Measurements from ENCODE around the gene RBM19.
"Not testable (repeated sequence)": the region's sequence is repeated elsewhere in the genome, so short reads cannot be mapped to it uniquely, and the experiment has no call there.

RBM19 gene

GRCh38 chr12:114001511-114002340 lies 35.6 kb upstream of the RBM19 start:
- DNase-seq = no peak
- Histone ChIP-seq H3K27ac (ENCODE audit: insufficient read depth, low read length, poor library complexity, severe bottlenecking) (no peak overlapping the region), H3K27me3 (replicated peaks; ENCODE audit: control insufficient read depth, insufficient read depth, low read length, poor library complexity, severe bottlenecking) (no peaks in the 10 kb centered on the region), H3K4me3 (ENCODE audit: insufficient read depth, low read depth, low read length, poor library complexity, severe bottlenecking) (no peak overlapping the region), H3K9me3 (ENCODE audit: control insufficient read depth, low read length) (no peaks in the 10 kb centered on the region), H3K36me3 (ENCODE audit: control insufficient read depth, insufficient read depth, low read length) (no peaks in the 10 kb centered on the region), H3K4me1 (ENCODE audit: control insufficient read depth, insufficient read depth, low read length, poor library complexity, severe bottlenecking) (no peaks in the 10 kb centered on the region)

- H3K27ac ChIP-seq (ENCODE audit: insufficient read depth, low read length, poor library complexity, severe bottlenecking) = no peak overlapping the region
- H3K4me1 ChIP-seq (ENCODE audit: control insufficient read depth, insufficient read depth, low read length, poor library complexity, severe bottlenecking) = no peaks in the 10 kb centered on the region
- no peaks in the 10 kb centered on the region for H3K27me3 ChIP-seq (replicated peaks; ENCODE audit: control insufficient read depth, insufficient read depth, low read length, poor library complexity, severe bottlenecking)
- H3K9me3 ChIP-seq (ENCODE audit: control insufficient read depth, low read length) = no peaks in the 10 kb centered on the region
- no peak overlapping the region for H3K4me3 ChIP-seq (ENCODE audit: insufficient read depth, low read depth, low read length, poor library complexity, severe bottlenecking)
- DNase-seq = no peak
- H3K36me3 ChIP-seq (ENCODE audit: control insufficient read depth, insufficient read depth, low read length) = no peaks in the 10 kb centered on the region
Measured at GRCh38 chr12:114000861-114001260, 34.7 kb upstream of the RBM19 start.

GRCh38 chr12:114000261-114000660 lies 34.1 kb upstream of the RBM19 start:
- DNase-seq; H3K9me3 ChIP-seq (ENCODE audit: control insufficient read depth, low read length); H3K36me3 ChIP-seq (ENCODE audit: control insufficient read depth, insufficient read depth, low read length); H3K27me3 ChIP-seq (replicated peaks; ENCODE audit: control insufficient read depth, insufficient read depth, low read length, poor library complexity, severe bottlenecking); H3K27ac ChIP-seq (ENCODE audit: insufficient read depth, low read length, poor library complexity, severe bottlenecking); H3K4me3 ChIP-seq (ENCODE audit: insufficient read depth, low read depth, low read length, poor library complexity, severe bottlenecking); H3K4me1 ChIP-seq (ENCODE audit: control insufficient read depth, insufficient read depth, low read length, poor library complexity, severe bottlenecking): not testable (repeated sequence)

- no peak overlapping the region for H3K4me3 ChIP-seq (ENCODE audit: insufficient read depth, low read depth, low read length, poor library complexity, severe bottlenecking)
- no peaks in the 10 kb centered on the region for H3K9me3 ChIP-seq (ENCODE audit: control insufficient read depth, low read length)
- no peak overlapping the region for H3K27ac ChIP-seq (ENCODE audit: insufficient read depth, low read length, poor library complexity, severe bottlenecking)
- no peaks in the 10 kb centered on the region for H3K36me3 ChIP-seq (ENCODE audit: control insufficient read depth, insufficient read depth, low read length)
- no peak for DNase-seq
- no peaks in the 10 kb centered on the region for H3K27me3 ChIP-seq (replicated peaks; ENCODE audit: control insufficient read depth, insufficient read depth, low read length, poor library complexity, severe bottlenecking)
- H3K4me1 ChIP-seq (ENCODE audit: control insufficient read depth, insufficient read depth, low read length, poor library complexity, severe bottlenecking) = no peaks in the 10 kb centered on the region
Measured at GRCh38 chr12:113997365-113997764, 31.2 kb upstream of the RBM19 start.

GRCh38 chr12:113996026-113996425 lies 29.9 kb upstream of the RBM19 start:
- Histone ChIP-seq H3K9me3 (ENCODE audit: control insufficient read depth, low read length) (no peaks in the 10 kb centered on the region), H3K27ac (ENCODE audit: insufficient read depth, low read length, poor library complexity, severe bottlenecking) (no peak overlapping the region), H3K4me3 (ENCODE audit: insufficient read depth, low read depth, low read length, poor library complexity, severe bottlenecking) (no peak overlapping the region), H3K36me3 (ENCODE audit: control insufficient read depth, insufficient read depth, low read length) (no peaks in the 10 kb centered on the region), H3K27me3 (replicated peaks; ENCODE audit: control insufficient read depth, insufficient read depth, low read length, poor library complexity, severe bottlenecking) (no peaks in the 10 kb centered on the region), H3K4me1 (ENCODE audit: control insufficient read depth, insufficient read depth, low read length, poor library complexity, severe bottlenecking) (no peaks in the 10 kb centered on the region)
- no peak for DNase-seq

- no peaks in the 10 kb centered on the region for H3K27me3 ChIP-seq (replicated peaks; ENCODE audit: control insufficient read depth, insufficient read depth, low read length, poor library complexity, severe bottlenecking)
- no peak overlapping the region for H3K27ac ChIP-seq (ENCODE audit: insufficient read depth, low read length, poor library complexity, severe bottlenecking)
- DNase-seq = no peak
- no peaks in the 10 kb centered on the region for H3K9me3 ChIP-seq (ENCODE audit: control insufficient read depth, low read length)
- no peaks in the 10 kb centered on the region for H3K4me1 ChIP-seq (ENCODE audit: control insufficient read depth, insufficient read depth, low read length, poor library complexity, severe bottlenecking)
- no peak overlapping the region for H3K4me3 ChIP-seq (ENCODE audit: insufficient read depth, low read depth, low read length, poor library complexity, severe bottlenecking)
- no peaks in the 10 kb centered on the region for H3K36me3 ChIP-seq (ENCODE audit: control insufficient read depth, insufficient read depth, low read length)
Measured at GRCh38 chr12:113994051-113994450, 27.9 kb upstream of the RBM19 start.

- not testable (repeated sequence) for H3K27me3 ChIP-seq (replicated peaks; ENCODE audit: control insufficient read depth, insufficient read depth, low read length, poor library complexity, severe bottlenecking); H3K36me3 ChIP-seq (ENCODE audit: control insufficient read depth, insufficient read depth, low read length); H3K27ac ChIP-seq (ENCODE audit: insufficient read depth, low read length, poor library complexity, severe bottlenecking); H3K9me3 ChIP-seq (ENCODE audit: control insufficient read depth, low read length); H3K4me1 ChIP-seq (ENCODE audit: control insufficient read depth, insufficient read depth, low read length, poor library complexity, severe bottlenecking); H3K4me3 ChIP-seq (ENCODE audit: insufficient read depth, low read depth, low read length, poor library complexity, severe bottlenecking); DNase-seq
Measured at GRCh38 chr12:113992751-113993150, 26.6 kb upstream of the RBM19 start.

- Histone ChIP-seq H3K4me1 (ENCODE audit: control insufficient read depth, insufficient read depth, low read length, poor library complexity, severe bottlenecking) (no peaks in the 10 kb centered on the region), H3K36me3 (ENCODE audit: control insufficient read depth, insufficient read depth, low read length) (no peaks in the 10 kb centered on the region), H3K27ac (ENCODE audit: insufficient read depth, low read length, poor library complexity, severe bottlenecking) (no peak overlapping the region), H3K27me3 (replicated peaks; ENCODE audit: control insufficient read depth, insufficient read depth, low read length, poor library complexity, severe bottlenecking) (no peaks in the 10 kb centered on the region), H3K4me3 (ENCODE audit: insufficient read depth, low read depth, low read length, poor library complexity, severe bottlenecking) (no peak overlapping the region), H3K9me3 (ENCODE audit: control insufficient read depth, low read length) (no peaks in the 10 kb centered on the region)
- DNase-seq = no peak
Measured at GRCh38 chr12:113991224-113992044, 25.3 kb upstream of the RBM19 start.

GRCh38 chr12:113990250-113991223 lies 24.4 kb upstream of the RBM19 start:
- Histone ChIP-seq H3K9me3 (ENCODE audit: control insufficient read depth, low read length) (no peaks in the 10 kb centered on the region), H3K4me3 (ENCODE audit: insufficient read depth, low read depth, low read length, poor library complexity, severe bottlenecking) (no peak overlapping the region), H3K36me3 (ENCODE audit: control insufficient read depth, insufficient read depth, low read length) (no peaks in the 10 kb centered on the region), H3K4me1 (ENCODE audit: control insufficient read depth, insufficient read depth, low read length, poor library complexity, severe bottlenecking) (no peaks in the 10 kb centered on the region), H3K27ac (ENCODE audit: insufficient read depth, low read length, poor library complexity, severe bottlenecking) (no peak overlapping the region), H3K27me3 (replicated peaks; ENCODE audit: control insufficient read depth, insufficient read depth, low read length, poor library complexity, severe bottlenecking) (no peaks in the 10 kb centered on the region)
- no peak for DNase-seq
